HepG2 (cell line): Measurements from ENCODE around the gene MEG3. TPM values are rescaled to one million over a fixed set of nuclear protein-coding genes. Genes with fewer than 3 reads are reported as not detected.

Source experiments
- ATAC-seq: fragments of 200-7000 bp; cut with Tn5 transposase; 3 replicates; pipeline ENCODE4 v1.9.1; 2020; ENCODE audit warnings: mild to moderate bottlenecking, moderate library complexity
- BruUV-seq: library from RNA; stranded (reverse); fragments of 400-500 nt; replicated peaks from 2 replicates; lab custom pipeline; 2021; lab: Mats Ljungman, UMichigan
- CTCF ChIA-PET: fragments of 300-600 bp; formaldehyde crosslinking; extraction: SDS; loops from one replicate; lab custom pipeline; 2021; ENCODE audit warnings: low total read pairs, inconsistent platforms, low intra/inter-chr PET ratio; lab: Yijun Ruan, JAX
- POLR2A ChIA-PET: fragments of 350-600 bp; sonication (Branson Sonifier 250); formaldehyde crosslinking; loops from one replicate; lab custom pipeline; 2020; ENCODE audit warnings: antibody characterized with exemption, inconsistent platforms; lab: Yijun Ruan, JAX
- DNase-seq: peaks from one replicate; pipeline ENCODE4 v3.0.0-alpha.2; 2015; ENCODE audit warnings: low spot score
- FAIRE-seq: peaks from 3 replicates; lab custom pipeline; 2011; peaks lifted over from hg19 to GRCh38; lab: Jason Lieb, UNC
- H2AFZ ChIP-seq: one replicate; pipeline ENCODE4 v1.6.1; 2011; ENCODE audit warnings: low read length, inconsistent platforms
- H3K27ac ChIP-seq: fragments of 300-600 bp; 3 replicates; pipeline ENCODE4 v1.8.0; 2011; ENCODE audit warnings: mixed run types, mild to moderate bottlenecking, mixed read lengths, low read length, inconsistent platforms; ENCODE audit not compliant: insufficient read depth; ENCODE audit errors: extremely low read length
- H3K27me3 ChIP-seq, 2 experiments: fragments of 200-600 bp in 1 of 2; 2 replicates in 1 of 2; 3 replicates in 1 of 2; pipeline versions ENCODE4 v1.6.0 to v1.8.0; 2011; ENCODE audit warnings: low read length in 2 of 2, mild to moderate bottlenecking in 2 of 2, moderate library complexity in 2 of 2, inconsistent platforms in 1 of 2; ENCODE audit not compliant: insufficient read depth in 2 of 2, control insufficient read depth in 1 of 2
- H3K36me3 ChIP-seq, 2 experiments: fragments of 200-600 bp in 1 of 2; replicated peaks in 1 of 2; 2 replicates in 1 of 2; 3 replicates in 1 of 2; pipeline versions ENCODE4 v1.5.1 to v1.8.0; 2011; ENCODE audit warnings: low read length in 2 of 2, inconsistent platforms in 1 of 2; ENCODE audit not compliant: insufficient read depth in 2 of 2, control insufficient read depth in 1 of 2
- H3K4me1 ChIP-seq: 2 replicates; pipeline ENCODE4 v1.5.1; 2012; ENCODE audit warnings: low read length, inconsistent platforms; ENCODE audit not compliant: insufficient read depth
- H3K4me2 ChIP-seq: 2 replicates; pipeline ENCODE4 v1.6.0; 2011; ENCODE audit warnings: low read depth, low read length, inconsistent platforms
- H3K4me3 ChIP-seq, 3 experiments: fragments of 200-600 bp in 1 of 3; sonication (generic), shearing (Covaris generic) in 1 of 3; replicated peaks in 1 of 3; 2 replicates each; pipeline ENCODE4 v1.5.1; 2011 to 2016; ENCODE audit warnings: low read length in 3 of 3, inconsistent platforms in 2 of 3, low read depth in 2 of 3, mild to moderate bottlenecking in 2 of 3, control low read depth in 1 of 3, mixed read lengths in 1 of 3; ENCODE audit not compliant: insufficient read depth in 1 of 3
- H3K79me2 ChIP-seq: one replicate; pipeline ENCODE4 v1.6.1; 2011; ENCODE audit warnings: low read length, inconsistent platforms; ENCODE audit not compliant: insufficient read depth
- H3K9ac ChIP-seq: 2 replicates; pipeline ENCODE4 v1.6.0; 2011; ENCODE audit warnings: mild to moderate bottlenecking, low read depth, low read length, inconsistent platforms; ENCODE audit not compliant: insufficient read depth
- H3K9me3 ChIP-seq: 2 replicates; pipeline ENCODE4 v1.5.1; 2012; ENCODE audit warnings: mild to moderate bottlenecking, low read length
- H4K20me1 ChIP-seq: 2 replicates; pipeline ENCODE4 v1.6.0; 2011; ENCODE audit warnings: inconsistent platforms, mild to moderate bottlenecking, low read length, moderate library complexity; ENCODE audit not compliant: insufficient read depth
- AKAP8 ChIP-seq: sonication (generic); formaldehyde crosslinking; IDR thresholded peaks from 2 replicates; pipeline ENCODE4 v1.5.1; 2020; ENCODE audit warnings: mild to moderate bottlenecking, missing genetic modification reagents
- CCDC6 ChIP-seq: sonication (generic); formaldehyde crosslinking; IDR thresholded peaks from 2 replicates; pipeline ENCODE4 v1.8.1; 2022; ENCODE audit warnings: mild to moderate bottlenecking, missing genetic modification reagents, moderate library complexity
- FOXJ3 ChIP-seq: sonication (generic); formaldehyde crosslinking; IDR thresholded peaks from 2 replicates; pipeline ENCODE4 v1.4.0; 2020; ENCODE audit warnings: missing genetic modification reagents, mild to moderate bottlenecking, borderline replicate concordance
- GABPB1 ChIP-seq: IDR thresholded peaks from 2 replicates; pipeline ENCODE4 v1.6.1; 2016; ENCODE audit warnings: mild to moderate bottlenecking, missing genetic modification reagents, moderate library complexity, missing compliant biosample characterization
- HMG20A ChIP-seq: IDR thresholded peaks from 2 replicates; pipeline ENCODE4 v1.6.1; 2016; ENCODE audit warnings: borderline replicate concordance
- SNRNP70 ChIP-seq: fragments of 200-400 bp; formaldehyde crosslinking; IDR thresholded peaks from 2 replicates; pipeline ENCODE4 v1.6.1; 2017; ENCODE audit warnings: mild to moderate bottlenecking, low read depth, low read length, moderate library complexity
- SP5 ChIP-seq: IDR thresholded peaks from 2 replicates; pipeline ENCODE4 v1.6.1; 2016; ENCODE audit warnings: low read depth, borderline replicate concordance
- ZKSCAN5 ChIP-seq: sonication (generic); formaldehyde crosslinking; IDR thresholded peaks from 2 replicates; pipeline ENCODE4 v1.5.1; 2020; ENCODE audit warnings: mild to moderate bottlenecking, missing genetic modification reagents
- ZMYM2 ChIP-seq: sonication (generic); formaldehyde crosslinking; IDR thresholded peaks from 2 replicates; pipeline ENCODE4 v1.8.0; 2022; ENCODE audit warnings: mild to moderate bottlenecking, missing genetic modification reagents
- ZNF331 ChIP-seq: sonication (generic); formaldehyde crosslinking; IDR thresholded peaks from 2 replicates; pipeline ENCODE4 v1.4.0; 2020; ENCODE audit warnings: missing genetic modification reagents
- ZNF44 ChIP-seq: sonication (generic); formaldehyde crosslinking; IDR thresholded peaks from 2 replicates; pipeline ENCODE4 v1.5.1; 2020; ENCODE audit warnings: mild to moderate bottlenecking, missing genetic modification reagents
- ZNF644 ChIP-seq: IDR thresholded peaks from 2 replicates; pipeline ENCODE4 v1.6.1; 2016; ENCODE audit warnings: low read depth
- ZNF768 ChIP-seq: sonication (generic); formaldehyde crosslinking; IDR thresholded peaks from 2 replicates; pipeline ENCODE4 v1.4.0; 2020; ENCODE audit warnings: missing genetic modification reagents
- WGBS: methylation state at CpG from one replicate; pipeline ENCODE4 v1.1.6; 2017; ENCODE audit warnings: low lambda C conversion rate; 5-methylcytosine and 5-hydroxymethylcytosine counted together
- in situ Hi-C: cut with HindIII; loops from 2 replicates; pipeline ENCODE4 v1.10.0; 2017; ENCODE audit warnings: low pct_unique_long_range_greater_than_20kb; ENCODE audit not compliant: extremely low pct_ligation_motif_present
- intact Hi-C: fragments of 100-400 bp; cut with micrococcal nuclease; formaldehyde crosslinking; loops from one replicate; pipeline ENCODE4 v1.10.0; 2022; ENCODE audit not compliant: unreplicated experiment
- polyA plus RNA-seq, 8 experiments: library from polyadenylated mRNA; depleted of rRNA in 3 of 8; stranded (reverse) in 7 of 8; unstranded in 1 of 8; fragments of >200 nt; fragmentation: Illumina TruSeq in 4 of 8; extraction: Trizol in 4 of 8; gene quantifications; 2 replicates each; pipeline versions ENCODE4 v1.2.1 to v1.2.3, GENCODE V29; 2011 to 2016; ENCODE audit warnings: low read depth in 4 of 8, missing spikeins in 1 of 8, mixed read lengths in 1 of 8; ENCODE audit not compliant: insufficient read depth in 1 of 8
- total RNA-seq, 5 experiments: library from RNA; depleted of rRNA; stranded (reverse); fragments of >200 nt; fragmentation: Illumina TruSeq; extraction: Trizol; gene quantifications; 2 replicates each; pipeline ENCODE4 v1.2.3, GENCODE V29; 2016; ENCODE audit warnings: low read depth in 1 of 5
- TF ChIP-seq, protein P1 (sequence below): sonication (generic); formaldehyde crosslinking; IDR thresholded peaks from 2 replicates; pipeline ENCODE4 v1.5.0; 2020; ENCODE audit warnings: missing genetic modification reagents
- TF ChIP-seq, protein P2 (sequence below): sonication (generic); formaldehyde crosslinking; IDR thresholded peaks from 2 replicates; pipeline ENCODE4 v1.4.0; 2020; ENCODE audit warnings: mild to moderate bottlenecking, missing genetic modification reagents
- TF ChIP-seq, protein P3 (sequence below): fragments of 450-650 bp; IDR thresholded peaks from 2 replicates; pipeline ENCODE4 v1.6.1; 2017; ENCODE audit warnings: mild to moderate bottlenecking

MEG3 gene
- total and polyA plus RNA-seq, 2 of the 13 experiments (the other 11 are each of a cell fraction or from before 2014, with no cell fraction given) = 0.17 TPM; not detected in 1

DNA sequence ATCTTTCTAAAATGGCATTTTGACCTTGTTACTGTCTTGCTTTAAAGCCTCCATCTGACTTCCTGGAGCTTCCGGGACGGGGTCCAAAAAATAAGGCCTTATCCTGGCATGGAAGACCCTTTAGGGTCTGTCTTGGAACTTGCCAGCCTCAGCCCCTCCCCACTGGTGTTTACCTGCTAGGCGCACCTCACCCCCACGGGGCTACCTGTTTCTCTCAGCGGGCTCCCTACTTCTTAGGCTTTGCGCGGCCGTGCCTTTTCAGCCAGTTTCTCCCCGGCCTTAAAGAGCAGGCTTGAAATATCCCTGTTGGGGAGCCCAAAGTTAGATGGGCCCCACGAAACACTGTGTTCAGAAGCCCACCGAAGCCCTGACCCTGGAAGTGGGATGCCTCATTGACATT lies 72.5 kb downstream of the MEG3 start:
- POLR2A ChIA-PET = interaction anchor here (1.2 kb wide), 1 partner anchor 83 kb away, joined by 3 read pairs; no protein-coding TSS in a partner anchor
- Histone ChIP-seq H3K36me3 (no peaks in the 10 kb centered on the region), H3K27me3 (peaks cover 0 to 6% of the 10 kb centered on the region in 2 experiments; a peak in 1 of 5 replicates), H3K4me3 (no peak overlapping the region), H3K4me1 (peaks cover 53% of the 10 kb centered on the region), H3K9ac (no peak overlapping the region), H3K27ac (no peak overlapping the region), H3K9me3 (no peaks in the 10 kb centered on the region), H4K20me1 (no peaks in the 10 kb centered on the region), H3K4me2 (no peak overlapping the region), H3K79me2 (no peaks in the 10 kb centered on the region), H2AFZ (no peak overlapping the region)
- intact Hi-C loops (no loop called here), in situ Hi-C loops (loop anchor here (5.0 to 10.0 kb wide), 3 partner anchors 36 to 494 kb away; no protein-coding TSS in a partner anchor)
- CTCF ChIA-PET = no interaction called here
- WGBS = 77% methylated on average over 11 of the region's 11 CpGs
- FAIRE-seq (no peak), DNase-seq (no peak), ATAC-seq (no peak)
- no TSS peak for BruUV-seq
- TF ChIP-seq, protein P1, sequence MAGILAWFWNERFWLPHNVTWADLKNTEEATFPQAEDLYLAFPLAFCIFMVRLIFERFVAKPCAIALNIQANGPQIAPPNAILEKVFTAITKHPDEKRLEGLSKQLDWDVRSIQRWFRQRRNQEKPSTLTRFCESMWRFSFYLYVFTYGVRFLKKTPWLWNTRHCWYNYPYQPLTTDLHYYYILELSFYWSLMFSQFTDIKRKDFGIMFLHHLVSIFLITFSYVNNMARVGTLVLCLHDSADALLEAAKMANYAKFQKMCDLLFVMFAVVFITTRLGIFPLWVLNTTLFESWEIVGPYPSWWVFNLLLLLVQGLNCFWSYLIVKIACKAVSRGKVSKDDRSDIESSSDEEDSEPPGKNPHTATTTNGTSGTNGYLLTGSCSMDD (CRISPR knock-in tag) = no peak
- TF ChIP-seq, protein P2, sequence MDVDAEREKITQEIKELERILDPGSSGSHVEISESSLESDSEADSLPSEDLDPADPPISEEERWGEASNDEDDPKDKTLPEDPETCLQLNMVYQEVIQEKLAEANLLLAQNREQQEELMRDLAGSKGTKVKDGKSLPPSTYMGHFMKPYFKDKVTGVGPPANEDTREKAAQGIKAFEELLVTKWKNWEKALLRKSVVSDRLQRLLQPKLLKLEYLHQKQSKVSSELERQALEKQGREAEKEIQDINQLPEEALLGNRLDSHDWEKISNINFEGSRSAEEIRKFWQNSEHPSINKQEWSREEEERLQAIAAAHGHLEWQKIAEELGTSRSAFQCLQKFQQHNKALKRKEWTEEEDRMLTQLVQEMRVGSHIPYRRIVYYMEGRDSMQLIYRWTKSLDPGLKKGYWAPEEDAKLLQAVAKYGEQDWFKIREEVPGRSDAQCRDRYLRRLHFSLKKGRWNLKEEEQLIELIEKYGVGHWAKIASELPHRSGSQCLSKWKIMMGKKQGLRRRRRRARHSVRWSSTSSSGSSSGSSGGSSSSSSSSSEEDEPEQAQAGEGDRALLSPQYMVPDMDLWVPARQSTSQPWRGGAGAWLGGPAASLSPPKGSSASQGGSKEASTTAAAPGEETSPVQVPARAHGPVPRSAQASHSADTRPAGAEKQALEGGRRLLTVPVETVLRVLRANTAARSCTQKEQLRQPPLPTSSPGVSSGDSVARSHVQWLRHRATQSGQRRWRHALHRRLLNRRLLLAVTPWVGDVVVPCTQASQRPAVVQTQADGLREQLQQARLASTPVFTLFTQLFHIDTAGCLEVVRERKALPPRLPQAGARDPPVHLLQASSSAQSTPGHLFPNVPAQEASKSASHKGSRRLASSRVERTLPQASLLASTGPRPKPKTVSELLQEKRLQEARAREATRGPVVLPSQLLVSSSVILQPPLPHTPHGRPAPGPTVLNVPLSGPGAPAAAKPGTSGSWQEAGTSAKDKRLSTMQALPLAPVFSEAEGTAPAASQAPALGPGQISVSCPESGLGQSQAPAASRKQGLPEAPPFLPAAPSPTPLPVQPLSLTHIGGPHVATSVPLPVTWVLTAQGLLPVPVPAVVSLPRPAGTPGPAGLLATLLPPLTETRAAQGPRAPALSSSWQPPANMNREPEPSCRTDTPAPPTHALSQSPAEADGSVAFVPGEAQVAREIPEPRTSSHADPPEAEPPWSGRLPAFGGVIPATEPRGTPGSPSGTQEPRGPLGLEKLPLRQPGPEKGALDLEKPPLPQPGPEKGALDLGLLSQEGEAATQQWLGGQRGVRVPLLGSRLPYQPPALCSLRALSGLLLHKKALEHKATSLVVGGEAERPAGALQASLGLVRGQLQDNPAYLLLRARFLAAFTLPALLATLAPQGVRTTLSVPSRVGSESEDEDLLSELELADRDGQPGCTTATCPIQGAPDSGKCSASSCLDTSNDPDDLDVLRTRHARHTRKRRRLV (CRISPR knock-in tag) = no peak
- TF ChIP-seq SNRNP70 (no peak), ZMYM2 (CRISPR knock-in tag) (no peak), ZNF644 (CRISPR knock-in tag) (no peak), AKAP8 (no peak), HMG20A (CRISPR knock-in tag) (no peak), CCDC6 (CRISPR knock-in tag) (no peak), ZNF44 (CRISPR knock-in tag) (no peak), ZNF768 (no peak), FOXJ3 (CRISPR knock-in tag) (no peak), GABPB1 (CRISPR knock-in tag) (no peak), ZNF331 (no peak), SP5 (CRISPR knock-in tag) (no peak), ZKSCAN5 (CRISPR knock-in tag) (no peak)
- TF ChIP-seq, protein P3, sequence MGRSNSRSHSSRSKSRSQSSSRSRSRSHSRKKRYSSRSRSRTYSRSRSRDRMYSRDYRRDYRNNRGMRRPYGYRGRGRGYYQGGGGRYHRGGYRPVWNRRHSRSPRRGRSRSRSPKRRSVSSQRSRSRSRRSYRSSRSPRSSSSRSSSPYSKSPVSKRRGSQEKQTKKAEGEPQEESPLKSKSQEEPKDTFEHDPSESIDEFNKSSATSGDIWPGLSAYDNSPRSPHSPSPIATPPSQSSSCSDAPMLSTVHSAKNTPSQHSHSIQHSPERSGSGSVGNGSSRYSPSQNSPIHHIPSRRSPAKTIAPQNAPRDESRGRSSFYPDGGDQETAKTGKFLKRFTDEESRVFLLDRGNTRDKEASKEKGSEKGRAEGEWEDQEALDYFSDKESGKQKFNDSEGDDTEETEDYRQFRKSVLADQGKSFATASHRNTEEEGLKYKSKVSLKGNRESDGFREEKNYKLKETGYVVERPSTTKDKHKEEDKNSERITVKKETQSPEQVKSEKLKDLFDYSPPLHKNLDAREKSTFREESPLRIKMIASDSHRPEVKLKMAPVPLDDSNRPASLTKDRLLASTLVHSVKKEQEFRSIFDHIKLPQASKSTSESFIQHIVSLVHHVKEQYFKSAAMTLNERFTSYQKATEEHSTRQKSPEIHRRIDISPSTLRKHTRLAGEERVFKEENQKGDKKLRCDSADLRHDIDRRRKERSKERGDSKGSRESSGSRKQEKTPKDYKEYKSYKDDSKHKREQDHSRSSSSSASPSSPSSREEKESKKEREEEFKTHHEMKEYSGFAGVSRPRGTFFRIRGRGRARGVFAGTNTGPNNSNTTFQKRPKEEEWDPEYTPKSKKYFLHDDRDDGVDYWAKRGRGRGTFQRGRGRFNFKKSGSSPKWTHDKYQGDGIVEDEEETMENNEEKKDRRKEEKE = no peak
